SHP77 (cell line): ENCODE data around the gene SURF2.

Source experiments
- DNase-seq, 2 experiments: peaks; one replicate each; lab custom pipeline; 2025; lab: John Stamatoyannopoulos, UW

Gene SURF2

GRCh38 chr9:133354766-133355165 lies 1.6 kb upstream of the SURF2 start:
- DNase-seq: no peak

- no peak for DNase-seq
Measured at GRCh38 chr9:133355881-133356357, 431 bp upstream of the SURF2 start.

- DNase-seq: no peak
Measured at GRCh38 chr9:133357656-133358055, 1.3 kb downstream of the SURF2 start.

GRCh38 chr9:133359399-133360175 lies 3.2 kb downstream of the SURF2 start:
- DNase-seq: peak; percentile 58 to 65

- DNase-seq: no peak
Measured at GRCh38 chr9:133360400-133361393, 4.3 kb downstream of the SURF2 start.

GRCh38 chr9:133361507-133362092 lies 5.2 kb downstream of the SURF2 start:
- no peak for DNase-seq

- no peak for DNase-seq
Measured at GRCh38 chr9:133362359-133363044, 6.2 kb downstream of the SURF2 start.

GRCh38 chr9:133366435-133366834 lies 10.1 kb downstream of the SURF2 start:
- no peak for DNase-seq

- DNase-seq: no peak
Measured at GRCh38 chr9:133367221-133367620, 10.9 kb downstream of the SURF2 start.

- no peak for DNase-seq
Measured at GRCh38 chr9:133367778-133368177, 11.4 kb downstream of the SURF2 start.

GRCh38 chr9:133368249-133368881 lies 12.0 kb downstream of the SURF2 start:
- DNase-seq: peak; percentile 80 to 89

- no peak for DNase-seq
Measured at GRCh38 chr9:133369422-133369821, 13.1 kb downstream of the SURF2 start.

GRCh38 chr9:133369933-133370332 lies 13.6 kb downstream of the SURF2 start:
- no peak for DNase-seq

- no peak for DNase-seq
Measured at GRCh38 chr9:133370685-133371084, 14.3 kb downstream of the SURF2 start.

GRCh38 chr9:133371261-133371711 lies 14.9 kb downstream of the SURF2 start:
- peak in 1 of 2 experiments; percentile 46 for DNase-seq

- no peak for DNase-seq
Measured at GRCh38 chr9:133372144-133372543, 15.8 kb downstream of the SURF2 start.

GRCh38 chr9:133374612-133375115 lies 18.3 kb downstream of the SURF2 start:
- no peak for DNase-seq

- DNase-seq: peak in 1 of 2 experiments; percentile 44
Measured at GRCh38 chr9:133375116-133375723, 18.9 kb downstream of the SURF2 start.

GRCh38 chr9:133375724-133376654 lies 19.6 kb downstream of the SURF2 start, which contains the start of the genes STKLD1 and SURF4:
TSS of gene STKLD1 (plus strand) at chr9:133376366. CDS start at chr9:133376474, 108 bp downstream.
TSS of gene SURF4 (minus strand) at chr9:133376060. CDS start at chr9:133375969, 91 bp downstream.
- DNase-seq: peak; percentile 96 to 98
